ENCODE results near the gene EXOC6B. TPM values are rescaled to one million over a fixed set of nuclear protein-coding genes. Genes with fewer than 3 reads are reported as not detected.

Gene EXOC6B
- total RNA-seq, 1 donor from 2014 or later = 104 TPM

DNA sequence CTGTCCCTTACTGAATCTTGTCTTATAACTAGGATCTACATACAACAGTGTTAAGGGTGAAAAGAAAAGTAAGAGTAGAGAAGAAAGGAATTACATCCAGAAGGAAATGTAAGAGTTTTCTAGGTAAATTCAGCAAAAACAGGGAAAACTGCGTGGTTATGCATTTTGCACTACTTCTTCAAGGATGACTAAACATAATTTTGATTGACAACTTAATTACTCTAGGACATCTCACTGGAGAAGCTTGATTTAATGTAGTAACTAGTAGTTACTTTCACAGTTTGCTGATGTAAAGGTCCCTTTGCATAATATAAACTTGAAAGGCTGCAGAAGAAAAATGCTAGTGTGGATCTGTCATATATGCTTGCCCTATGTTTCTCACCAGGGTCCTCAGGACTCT lies 464.8 kb downstream of the EXOC6B start:
- Mint-ChIP-seq H3K27me3 (ENCODE audit: low read depth) (no peaks in the 10 kb centered on the region), H3K27ac (no peak overlapping the region), H3K9me3 (peaks cover 3% of the 10 kb centered on the region), H3K4me3 (no peak overlapping the region), H3K4me1 (peaks cover 28% of the 10 kb centered on the region), H3K36me3 (peaks cover 23% of the 10 kb centered on the region)
- DNase-seq (ENCODE audit: low spot score in 2 of 2, unreplicated experiment in 2 of 2) = no peak
- TF ChIP-seq CTCF (IDR thresholded peaks at IDR 0.05; ENCODE audit: unreplicated experiment) = no peak

- DNase-seq (ENCODE audit: low spot score in 2 of 2, unreplicated experiment in 2 of 2) = no peak
- H3K36me3 Mint-ChIP-seq = peaks cover 28% of the 10 kb centered on the region
- peaks cover 31% of the 10 kb centered on the region for H3K4me1 Mint-ChIP-seq
- peak overlapping the region; percentile 71 for H3K27ac Mint-ChIP-seq
- no peak overlapping the region for H3K4me3 Mint-ChIP-seq
- TF ChIP-seq CTCF (IDR thresholded peaks at IDR 0.05; ENCODE audit: unreplicated experiment) = no peak
- peaks cover 18% of the 10 kb centered on the region for H3K9me3 Mint-ChIP-seq
- no peaks in the 10 kb centered on the region for H3K27me3 Mint-ChIP-seq (ENCODE audit: low read depth)
Observed at GRCh38 chr2:72350852-72351251, 475.0 kb downstream of the EXOC6B start.

DNA sequence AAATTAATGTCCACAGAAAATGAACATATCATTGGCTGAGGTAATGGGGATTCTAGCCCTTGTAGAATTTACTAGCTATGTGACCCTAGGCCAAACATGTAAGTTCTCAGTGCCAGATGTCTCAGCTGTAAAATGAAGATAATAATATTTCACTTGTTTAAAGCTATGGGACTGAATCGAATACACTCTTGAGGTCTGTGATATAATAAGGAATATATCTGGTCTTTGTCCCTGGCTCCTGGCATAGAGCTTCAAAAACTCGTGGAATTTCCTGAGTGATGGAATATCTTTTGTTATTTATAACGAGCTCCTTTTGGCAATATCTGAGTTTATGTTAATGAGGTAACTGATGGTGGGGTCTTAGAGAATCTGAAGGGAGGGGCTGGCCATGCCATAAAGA lies 476.8 kb downstream of the EXOC6B start:
- no peak for DNase-seq (ENCODE audit: low spot score in 2 of 2, unreplicated experiment in 2 of 2)
- Mint-ChIP-seq H3K4me1 (peaks cover 16% of the 10 kb centered on the region), H3K27me3 (ENCODE audit: low read depth) (no peaks in the 10 kb centered on the region), H3K9me3 (peaks cover 35% of the 10 kb centered on the region), H3K36me3 (peaks cover 44% of the 10 kb centered on the region), H3K27ac (peak overlapping the region; percentile 41), H3K4me3 (no peak overlapping the region)
- TF ChIP-seq CTCF (IDR thresholded peaks at IDR 0.05; ENCODE audit: unreplicated experiment) = no peak

DNA sequence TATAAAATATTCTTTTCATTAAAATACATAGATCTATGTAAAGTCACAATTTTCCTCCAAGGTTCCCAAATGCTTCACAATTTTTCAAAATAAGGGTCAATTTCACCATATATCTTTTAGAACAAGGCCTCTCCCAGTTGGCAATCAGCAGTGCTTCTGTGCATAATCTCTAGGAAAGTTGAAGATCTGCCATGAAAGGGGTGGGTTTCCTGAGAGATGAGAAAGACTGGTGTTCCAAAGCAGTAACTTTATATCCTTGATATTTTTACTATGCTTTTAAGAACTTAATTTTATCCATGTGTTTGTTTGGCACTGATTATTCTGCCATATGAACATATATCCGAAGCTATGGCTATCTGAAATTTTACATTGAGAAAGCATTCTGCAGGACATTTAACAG lies 478.8 kb downstream of the EXOC6B start:
- Mint-ChIP-seq H3K36me3 (peaks cover 50% of the 10 kb centered on the region), H3K4me3 (no peak overlapping the region), H3K4me1 (peaks cover 13% of the 10 kb centered on the region), H3K27me3 (ENCODE audit: low read depth) (no peaks in the 10 kb centered on the region), H3K27ac (no peak overlapping the region), H3K9me3 (peaks cover 45% of the 10 kb centered on the region)
- no peak for TF ChIP-seq CTCF (IDR thresholded peaks at IDR 0.05; ENCODE audit: unreplicated experiment)
- no peak for DNase-seq (ENCODE audit: low spot score in 2 of 2, unreplicated experiment in 2 of 2)

- no peak overlapping the region for H3K4me3 Mint-ChIP-seq
- no peaks in the 10 kb centered on the region for H3K27me3 Mint-ChIP-seq (ENCODE audit: low read depth)
- H3K36me3 Mint-ChIP-seq = peaks cover 52% of the 10 kb centered on the region
- DNase-seq (ENCODE audit: low spot score in 2 of 2, unreplicated experiment in 2 of 2) = no peak
- no peak for TF ChIP-seq CTCF (IDR thresholded peaks at IDR 0.05; ENCODE audit: unreplicated experiment)
- no peak overlapping the region for H3K27ac Mint-ChIP-seq
- peaks cover 49% of the 10 kb centered on the region for H3K9me3 Mint-ChIP-seq
- H3K4me1 Mint-ChIP-seq = no peaks in the 10 kb centered on the region
Observed at GRCh38 chr2:72341639-72342038, 484.2 kb downstream of the EXOC6B start.

DNA sequence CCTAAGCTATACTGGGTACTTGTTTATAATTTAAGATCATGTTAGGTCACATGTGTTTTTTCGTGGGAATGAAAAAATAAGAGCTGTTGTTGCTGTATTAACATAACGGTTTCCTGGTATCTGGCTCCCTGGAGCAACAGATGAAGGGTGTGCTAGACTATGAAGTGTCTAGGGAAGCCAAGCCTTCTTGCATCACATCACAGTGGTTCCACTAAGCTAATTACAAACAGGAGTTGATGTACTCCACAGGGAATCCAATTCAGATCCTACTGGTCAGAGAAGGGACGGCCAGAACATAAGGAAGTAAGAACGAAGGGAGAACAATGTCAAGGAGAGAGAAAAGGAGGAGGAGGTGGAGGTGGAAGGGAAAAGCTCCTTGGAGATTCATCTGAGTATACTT lies 485.2 kb downstream of the EXOC6B start:
- TF ChIP-seq CTCF (IDR thresholded peaks at IDR 0.05; ENCODE audit: unreplicated experiment) = no peak
- Mint-ChIP-seq H3K27ac (no peak overlapping the region), H3K4me1 (no peaks in the 10 kb centered on the region), H3K9me3 (peaks cover 41% of the 10 kb centered on the region), H3K36me3 (peaks cover 45% of the 10 kb centered on the region), H3K4me3 (no peak overlapping the region), H3K27me3 (ENCODE audit: low read depth) (no peaks in the 10 kb centered on the region)
- no peak for DNase-seq (ENCODE audit: low spot score in 2 of 2, unreplicated experiment in 2 of 2)
